GM21786 (cell line): Measurements from ENCODE around the gene CDK16.

Experiments used
- ATAC-seq: cut with Tn5 transposase; IDR thresholded peaks from one replicate; pipeline ENCODE4 v1.9.1; 2021; ENCODE audit not compliant: unreplicated experiment

The CDK16 gene

GRCh38 chrX:47185241-47185640 is 33.2 kb upstream of the CDK16 start:
- no peak for ATAC-seq

GRCh38 chrX:47186096-47186740 is 32.3 kb upstream of the CDK16 start:
- ATAC-seq: no peak

GRCh38 chrX:47187106-47187677 is 31.3 kb upstream of the CDK16 start:
- no peak for ATAC-seq

GRCh38 chrX:47189906-47190305 is 28.6 kb upstream of the CDK16 start:
- no peak for ATAC-seq

- peak; percentile 42 for ATAC-seq
Observed at GRCh38 chrX:47190445-47191269, 27.8 kb upstream of the CDK16 start.

DNA sequence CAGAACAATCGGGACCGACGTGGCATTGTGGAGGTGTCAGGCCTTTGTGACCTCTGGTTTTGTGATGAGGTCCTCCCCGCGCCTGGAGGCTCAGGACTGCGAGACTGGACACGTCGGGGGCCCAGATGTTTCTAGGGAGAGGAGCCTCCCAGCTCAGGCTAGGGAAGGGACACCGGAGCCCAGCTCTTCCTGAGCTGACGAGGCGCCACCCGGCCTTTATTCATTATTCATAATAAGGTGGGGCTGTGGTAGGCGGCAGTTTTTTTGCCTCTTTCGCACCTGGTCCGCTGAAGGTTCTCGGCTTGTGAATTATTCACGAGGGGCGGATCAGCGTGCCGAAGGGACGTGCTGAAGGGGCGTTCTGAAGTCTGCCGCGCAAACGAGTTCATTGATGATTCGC is 27.1 kb upstream of the CDK16 start:
- no peak for ATAC-seq

DNA sequence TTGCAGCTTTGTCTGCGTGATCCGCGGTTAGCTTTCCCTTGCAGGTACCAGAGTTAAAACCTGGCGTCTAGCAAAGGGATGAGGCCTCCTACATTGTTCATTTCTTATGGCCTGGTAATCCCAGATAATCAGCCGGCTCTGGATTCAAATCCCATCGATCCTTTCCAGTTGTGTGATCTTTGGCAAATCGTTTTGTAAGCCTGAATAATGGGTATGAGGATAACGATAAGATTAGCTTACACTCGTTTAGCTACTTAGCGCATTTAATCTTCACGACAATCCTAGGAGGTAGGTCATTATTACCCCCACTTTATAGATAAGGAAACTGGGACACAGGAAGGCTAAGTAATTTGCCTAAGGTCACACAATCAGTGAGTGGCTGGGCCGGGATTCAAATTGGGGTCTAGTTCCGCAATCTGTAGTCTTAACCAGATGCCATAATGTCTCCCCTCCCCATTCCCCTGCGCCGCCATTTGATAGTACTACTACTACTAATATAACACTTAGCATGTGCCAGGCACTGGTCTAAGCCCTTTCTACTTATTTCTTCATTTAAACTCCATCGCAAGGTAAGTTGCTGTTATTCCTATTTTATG is 26.6 kb upstream of the CDK16 start:
- no peak for ATAC-seq

DNA sequence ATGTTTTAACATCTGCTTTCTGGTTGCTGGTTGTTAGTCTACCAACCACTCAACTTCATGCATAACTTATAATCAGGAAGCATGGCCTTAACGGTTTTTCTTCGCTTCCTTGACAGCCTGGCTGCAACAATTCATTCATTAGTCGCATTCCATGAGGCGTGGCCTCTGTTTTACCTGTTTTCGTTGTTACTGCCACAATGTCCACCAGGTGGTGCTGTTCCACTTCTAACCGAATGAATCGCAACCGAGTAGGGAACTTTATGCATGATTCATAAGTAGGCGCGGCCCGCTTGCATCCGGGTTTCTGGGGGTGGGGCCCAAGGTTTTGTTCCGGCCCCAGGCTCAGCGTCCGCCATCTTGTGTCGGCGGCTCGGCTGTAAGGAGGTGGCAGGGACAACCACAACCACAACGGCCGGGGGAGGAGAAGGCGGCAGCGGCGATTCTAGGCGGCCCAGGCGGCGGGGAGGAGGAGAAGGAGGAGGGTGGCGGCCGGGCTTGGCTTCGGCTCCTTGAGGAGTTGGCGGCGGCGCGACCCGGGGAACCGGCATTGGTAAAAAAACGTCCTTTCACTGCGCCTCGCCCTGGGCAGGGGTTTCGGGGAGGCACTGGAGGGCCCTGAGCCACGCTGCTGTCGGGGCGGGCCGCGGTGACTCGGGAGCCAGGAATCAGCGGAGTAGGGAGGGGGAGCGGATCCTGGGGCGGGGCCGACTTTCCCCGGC is 24.8 kb upstream of the CDK16 start, which contains the start of gene UBA1:
TSS of gene UBA1 (plus strand) at position 355 of the 719 bp plus-strand sequence. CDS start 4,974 bp downstream, outside the sequence.
- peak; percentile 77 for ATAC-seq

GRCh38 chrX:47194194-47194787 is 24.2 kb upstream of the CDK16 start:
- no peak for ATAC-seq

DNA sequence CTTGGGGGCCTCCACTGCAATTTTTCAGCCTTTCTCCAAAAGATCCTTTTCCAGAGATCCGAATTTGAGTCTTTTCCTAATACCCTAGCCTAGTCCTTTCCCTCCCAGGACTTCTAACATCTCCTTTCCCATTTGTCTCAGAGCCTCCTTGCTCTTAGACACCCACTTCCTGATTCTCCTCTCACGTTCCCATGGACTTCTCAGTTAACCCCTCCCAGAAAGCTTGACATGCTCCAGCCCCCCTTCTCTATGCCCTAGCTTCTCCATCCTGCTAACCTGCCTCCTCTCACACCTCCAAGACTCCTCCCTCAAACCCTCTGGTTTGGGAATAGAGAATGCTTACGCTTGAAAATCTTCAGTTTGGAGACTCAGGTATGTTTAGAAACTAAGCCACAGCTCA is 22.4 kb upstream of the CDK16 start:
- ATAC-seq: no peak

DNA sequence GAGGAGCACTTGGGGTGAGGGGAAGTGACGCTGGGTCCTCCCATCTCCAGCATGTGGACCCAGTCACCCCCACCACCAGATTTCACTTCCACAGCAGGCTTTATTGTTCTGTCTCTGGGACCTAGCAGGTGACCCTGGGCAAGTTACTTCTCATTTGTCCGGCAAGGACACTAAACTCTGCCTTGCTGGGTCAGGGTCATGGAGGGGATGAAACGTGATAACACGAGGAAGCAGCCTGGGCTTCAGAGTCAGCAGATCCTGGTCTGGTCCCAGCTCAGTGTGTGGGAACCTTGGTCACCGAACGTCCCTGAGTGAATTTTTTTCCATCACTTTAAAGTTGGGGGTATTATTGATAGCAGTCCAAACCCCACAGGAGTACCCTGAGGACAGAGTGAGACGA is 21.0 kb upstream of the CDK16 start:
- ATAC-seq: no peak

DNA sequence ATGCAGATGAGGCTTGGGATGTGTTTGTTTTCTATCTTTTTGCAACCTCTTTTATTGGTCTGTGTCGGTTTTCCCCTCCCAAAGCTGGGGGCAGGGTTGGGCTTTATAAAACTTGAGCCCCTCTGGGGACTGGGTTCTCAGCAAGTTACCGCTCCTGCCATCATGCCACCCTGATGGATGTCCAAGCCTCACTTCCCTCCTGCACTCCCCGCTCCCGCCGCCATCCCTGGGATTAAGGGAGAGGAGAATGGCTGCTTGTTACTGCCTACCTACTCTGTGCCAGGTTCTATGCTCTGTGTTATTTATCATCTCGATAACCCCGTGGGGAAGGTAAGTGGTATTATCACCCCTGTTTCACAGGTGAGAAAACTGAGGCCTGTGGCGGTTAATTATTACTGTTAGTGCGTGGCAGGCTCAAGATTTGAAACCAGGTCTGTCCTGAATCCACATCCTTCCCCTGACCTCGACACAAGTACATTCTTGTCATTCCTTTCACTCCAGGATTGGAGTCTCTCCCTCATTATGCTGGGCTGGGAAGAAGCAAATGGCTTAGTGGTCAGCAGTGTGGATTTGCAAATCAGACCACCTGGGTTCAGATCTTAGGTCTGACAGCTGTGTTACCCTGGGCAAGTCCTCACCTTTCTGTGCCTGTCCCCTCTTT is 20.3 kb upstream of the CDK16 start:
- no peak for ATAC-seq

- ATAC-seq: no peak
Observed at GRCh38 chrX:47198687-47199080, 19.8 kb upstream of the CDK16 start.

- ATAC-seq: no peak
Observed at GRCh38 chrX:47199286-47199685, 19.2 kb upstream of the CDK16 start.

DNA sequence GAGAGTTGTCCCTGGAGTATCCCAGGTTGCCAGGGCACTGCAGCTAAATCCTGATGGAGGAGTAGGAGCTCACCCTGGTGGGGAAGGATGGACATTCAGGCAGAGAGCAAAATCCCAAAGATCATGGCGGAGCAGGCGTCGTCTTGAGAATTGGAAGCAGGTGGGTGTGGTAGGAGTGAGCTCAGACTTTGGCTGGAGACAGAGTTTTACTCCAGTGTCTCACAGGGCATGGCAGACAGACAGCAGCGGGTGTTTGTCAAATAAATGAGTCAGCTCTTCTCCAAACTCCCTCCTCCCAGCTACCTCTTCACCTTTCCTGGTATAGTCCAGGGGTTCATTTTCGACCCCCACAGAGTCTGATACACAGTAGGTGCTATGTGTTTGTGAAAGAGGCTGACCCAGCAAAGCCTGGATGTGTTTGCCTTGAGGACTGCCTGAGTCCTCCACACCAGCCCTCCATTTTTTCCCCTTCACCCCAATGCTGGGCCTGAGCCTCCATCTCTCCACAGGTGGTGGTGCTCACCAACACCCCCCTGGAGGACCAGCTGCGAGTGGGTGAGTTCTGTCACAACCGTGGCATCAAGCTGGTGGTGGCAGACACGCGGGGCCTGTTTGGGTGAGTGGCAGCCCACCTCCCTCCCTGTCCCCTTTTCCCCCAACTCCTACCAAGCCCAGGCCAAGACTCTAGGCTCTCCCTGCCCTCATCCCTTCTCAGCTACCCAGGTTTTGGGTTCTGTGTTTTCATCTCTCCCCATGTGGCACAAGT is 17.9 kb upstream of the CDK16 start:
- no peak for ATAC-seq

DNA sequence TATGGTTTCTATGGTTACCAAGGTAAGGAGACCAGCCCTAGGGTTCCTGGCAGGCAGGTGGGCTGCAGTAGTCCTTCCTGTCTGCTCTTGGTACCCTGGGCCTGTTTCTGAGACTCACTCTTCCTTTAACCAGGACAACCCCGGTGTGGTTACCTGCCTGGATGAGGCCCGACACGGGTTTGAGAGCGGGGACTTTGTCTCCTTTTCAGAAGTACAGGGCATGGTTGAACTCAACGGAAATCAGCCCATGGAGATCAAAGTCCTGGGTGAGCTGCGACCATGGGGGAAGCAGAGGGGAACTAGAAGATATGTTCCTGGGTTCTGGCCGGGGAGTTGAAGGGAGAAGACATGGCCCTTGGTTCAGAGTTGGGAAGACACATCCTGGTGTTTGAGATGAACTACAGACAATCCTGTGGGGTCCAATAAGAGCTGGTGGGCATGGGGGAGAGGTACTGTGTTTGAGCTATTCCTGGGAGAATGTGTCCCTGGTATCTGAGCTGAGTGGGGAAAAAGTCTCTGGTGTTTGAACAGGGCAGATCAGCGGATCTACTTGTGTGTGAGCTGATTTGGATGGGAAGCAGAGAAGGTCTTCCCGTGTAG is 17.0 kb upstream of the CDK16 start:
- no peak for ATAC-seq

- ATAC-seq: no peak
Observed at GRCh38 chrX:47202316-47202715, 16.2 kb upstream of the CDK16 start.

- ATAC-seq: no peak
Observed at GRCh38 chrX:47202877-47203276, 15.6 kb upstream of the CDK16 start.

DNA sequence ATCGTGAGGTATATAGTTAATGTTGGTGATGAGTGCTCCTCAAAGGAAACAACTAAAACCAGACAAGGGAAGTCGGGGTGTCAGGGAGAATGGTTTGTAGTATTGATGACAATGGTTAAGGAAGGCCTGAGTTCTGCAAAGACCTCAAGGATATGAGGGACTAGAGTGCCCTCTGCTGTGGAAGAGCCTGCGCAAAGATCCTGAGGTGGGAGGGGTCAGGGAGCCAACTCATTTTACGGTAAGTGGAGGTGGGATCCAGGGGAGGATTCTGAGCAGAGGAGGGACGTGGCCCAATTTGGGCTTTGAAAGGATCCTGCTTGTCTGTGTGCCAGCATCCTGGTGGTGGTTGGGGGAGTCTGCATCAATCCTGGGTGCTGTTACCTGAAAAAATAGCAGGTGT is 13.5 kb upstream of the CDK16 start:
- ATAC-seq: no peak
